A673 (cell line): ENCODE results near the gene HOXC10.

Source experiments
- CTCF ChIP-seq: fragments of 300-800, 200-600 bp; sonication (generic); conservative IDR thresholded peaks from 2 replicates; pipeline ENCODE4 v1.5.1; 2017; ENCODE audit warnings: low read depth, mild to moderate bottlenecking, antibody characterized with exemption, low read length, moderate library complexity, mixed read lengths
- EZH2 ChIP-seq: fragments of 200-600 bp; sonication (generic); IDR thresholded peaks from 2 replicates; pipeline ENCODE4 v1.6.1; 2017; ENCODE audit warnings: borderline replicate concordance, low read depth, mild to moderate bottlenecking, mixed read lengths, antibody characterized with exemption, low read length; ENCODE audit not compliant: poor library complexity, severe bottlenecking

GRCh38 chr12:53994264-53995001 lies 9.5 kb downstream of the HOXC10 start:
- TF ChIP-seq EZH2 = no peak
- no peak for TF ChIP-seq CTCF
